ENCODE data around the gene EFNA4.

Gene EFNA4

DNA sequence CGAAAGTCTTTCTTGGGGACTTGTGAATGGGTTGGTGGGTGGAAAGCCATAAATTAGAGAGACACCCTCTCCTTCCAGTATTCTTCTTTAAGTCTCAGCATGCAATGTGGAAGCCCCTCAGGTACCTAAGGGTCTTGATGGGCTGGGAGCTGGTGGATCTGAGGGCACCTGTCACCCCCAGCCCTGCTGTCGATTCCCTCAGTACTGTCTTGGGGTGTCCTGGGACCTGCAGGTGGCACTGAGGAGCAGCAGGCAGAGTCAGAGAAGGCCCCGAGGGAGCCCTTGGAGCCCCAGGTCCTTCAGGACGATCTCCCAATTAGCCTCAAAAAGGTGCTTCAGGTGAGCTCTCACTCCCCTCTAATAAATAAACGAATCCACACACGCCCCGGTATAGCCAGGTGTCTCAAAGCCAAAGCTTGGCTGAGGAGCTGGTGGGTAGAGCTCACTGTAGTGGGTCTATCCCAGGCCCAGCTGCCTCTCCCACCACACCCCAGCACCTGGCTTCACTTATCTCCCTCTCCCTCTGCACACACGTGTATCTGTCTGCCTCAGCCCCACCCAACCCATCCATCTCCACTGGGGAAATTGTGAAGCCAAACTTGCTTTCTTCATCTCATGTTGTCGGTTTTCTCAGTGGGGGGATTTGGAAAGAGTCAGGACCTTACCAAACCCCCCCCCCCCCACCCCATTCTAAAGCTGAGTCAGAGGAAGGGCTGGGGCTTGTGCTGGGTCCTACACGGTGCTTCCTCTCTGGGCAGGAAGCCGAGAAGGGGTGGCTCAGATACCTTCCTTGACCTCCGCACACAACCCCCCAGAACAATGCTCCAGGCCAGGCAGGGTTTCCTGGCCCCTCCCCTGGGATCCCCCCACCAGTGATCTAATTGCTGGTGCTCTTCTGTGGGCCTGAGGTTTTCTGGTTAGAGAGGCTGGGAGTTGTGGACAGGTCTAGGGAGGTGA is 10.8 kb upstream of the EFNA4 start:
- no peak for FAIRE-seq

- no peak for FAIRE-seq
Measured at GRCh38 chr1:155053531-155054105, 9.9 kb upstream of the EFNA4 start.

- no peak for FAIRE-seq
Measured at GRCh38 chr1:155057104-155057503, 6.4 kb upstream of the EFNA4 start.

DNA sequence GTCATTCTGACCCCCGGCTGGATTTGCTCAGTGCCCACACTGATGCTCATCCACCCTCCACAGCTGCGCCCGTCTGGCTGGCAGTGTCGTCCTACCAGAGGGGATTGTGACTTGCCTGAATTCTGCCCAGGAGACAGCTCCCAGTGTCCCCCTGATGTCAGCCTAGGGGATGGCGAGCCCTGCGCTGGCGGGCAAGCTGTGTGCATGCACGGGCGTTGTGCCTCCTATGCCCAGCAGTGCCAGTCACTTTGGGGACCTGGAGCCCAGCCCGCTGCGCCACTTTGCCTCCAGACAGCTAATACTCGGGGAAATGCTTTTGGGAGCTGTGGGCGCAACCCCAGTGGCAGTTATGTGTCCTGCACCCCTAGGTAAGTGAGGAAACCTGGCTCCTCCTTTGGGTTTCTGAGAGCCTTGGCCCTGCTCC is 5.7 kb upstream of the EFNA4 start:
- no peak for FAIRE-seq

DNA sequence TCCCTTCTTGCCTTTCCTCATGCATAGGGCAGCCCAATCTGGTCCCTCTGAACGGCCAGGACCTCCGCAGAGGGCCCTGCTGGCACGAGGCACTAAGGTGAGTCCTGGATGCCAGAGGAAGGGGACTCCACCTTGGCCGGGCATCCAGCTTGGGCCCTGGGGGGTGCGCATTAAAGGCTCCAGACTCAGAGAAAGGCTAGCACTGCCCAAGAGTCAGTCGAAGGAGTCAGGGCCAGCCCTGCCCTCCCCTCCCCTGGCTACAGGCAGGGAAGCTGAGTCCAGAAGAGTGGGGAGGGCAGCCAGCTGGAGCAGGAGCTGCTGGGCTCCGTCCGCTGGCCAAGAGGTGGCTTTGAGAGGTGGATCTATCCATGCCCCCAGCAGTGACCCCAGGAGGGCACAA is 2.8 kb upstream of the EFNA4 start:
- no peak for FAIRE-seq

DNA sequence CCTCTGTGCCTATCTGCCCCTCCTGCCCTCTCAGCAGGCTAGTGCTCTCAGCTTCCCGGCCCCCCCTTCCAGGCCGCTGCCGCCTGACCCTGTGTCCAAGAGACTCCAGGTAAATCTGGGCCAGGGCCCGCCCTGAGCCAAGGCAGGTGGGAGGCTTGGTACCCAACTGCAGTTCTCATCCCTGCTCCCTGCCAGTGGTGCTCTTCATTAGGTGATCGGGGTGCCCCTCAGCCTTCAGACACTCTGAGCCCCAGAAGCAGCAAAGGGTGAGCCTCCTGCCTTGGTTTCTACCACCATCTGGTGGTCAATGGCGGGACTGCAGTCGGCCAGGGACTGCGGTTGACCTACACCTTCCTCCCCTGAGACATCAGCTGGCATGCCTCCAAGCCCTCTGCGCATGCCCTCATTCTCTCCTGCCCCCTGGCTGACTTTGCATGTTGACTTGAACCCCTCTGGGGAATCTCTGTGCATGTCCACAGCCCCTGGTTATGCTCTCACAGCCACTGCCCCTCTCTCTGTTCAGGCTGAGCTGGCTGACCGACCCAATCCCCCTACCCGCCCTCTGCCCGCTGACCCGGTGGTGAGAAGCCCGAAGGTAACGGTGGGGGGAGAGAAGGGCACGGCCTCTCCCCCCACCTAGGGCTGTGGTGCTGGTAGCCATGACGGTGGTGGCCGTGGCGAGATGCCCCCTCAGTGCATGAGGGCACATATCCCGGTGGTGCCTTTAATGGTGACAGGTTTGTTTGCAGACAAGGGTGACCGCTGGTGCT is 2.0 kb upstream of the EFNA4 start:
- peak; percentile 92 for FAIRE-seq

DNA sequence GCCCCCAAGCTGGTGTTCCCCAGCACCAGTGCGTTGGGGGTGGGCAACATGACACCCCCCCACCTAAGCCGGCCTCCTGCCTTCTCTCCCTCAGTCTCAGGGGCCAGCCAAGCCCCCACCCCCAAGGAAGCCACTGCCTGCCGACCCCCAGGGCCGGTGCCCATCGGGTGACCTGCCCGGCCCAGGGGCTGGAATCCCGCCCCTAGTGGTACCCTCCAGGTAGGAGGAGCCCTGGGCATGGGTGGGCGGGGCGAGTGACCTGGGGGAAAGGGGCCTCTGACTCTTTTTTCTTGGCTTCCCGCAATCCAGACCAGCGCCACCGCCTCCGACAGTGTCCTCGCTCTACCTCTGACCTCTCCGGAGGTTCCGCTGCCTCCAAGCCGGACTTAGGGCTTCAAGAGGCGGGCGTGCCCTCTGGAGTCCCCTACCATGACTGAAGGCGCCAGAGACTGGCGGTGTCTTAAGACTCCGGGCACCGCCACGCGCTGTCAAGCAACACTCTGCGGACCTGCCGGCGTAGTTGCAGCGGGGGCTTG is 1.3 kb upstream of the EFNA4 start:
- FAIRE-seq: no peak

- no peak for FAIRE-seq
Measured at GRCh38 chr1:155062702-155063411, 683 bp upstream of the EFNA4 start.

- no peak for FAIRE-seq
Measured at GRCh38 chr1:155064111-155064831, 731 bp downstream of the EFNA4 start.

GRCh38 chr1:155064832-155065429 is 1.4 kb downstream of the EFNA4 start:
- no peak for FAIRE-seq

- FAIRE-seq: no peak
Measured at GRCh38 chr1:155066777-155067176, 3.2 kb downstream of the EFNA4 start.

- no peak for FAIRE-seq
Measured at GRCh38 chr1:155068599-155068998, 5.1 kb downstream of the EFNA4 start.

- FAIRE-seq: no peak
Measured at GRCh38 chr1:155069551-155070157, 6.1 kb downstream of the EFNA4 start.

- FAIRE-seq: no peak
Measured at GRCh38 chr1:155070158-155070621, 6.7 kb downstream of the EFNA4 start.

GRCh38 chr1:155070721-155071569 is 7.4 kb downstream of the EFNA4 start:
- FAIRE-seq: no peak

GRCh38 chr1:155071701-155072100 is 8.2 kb downstream of the EFNA4 start:
- FAIRE-seq: no peak

GRCh38 chr1:155072531-155073289 is 9.2 kb downstream of the EFNA4 start:
- no peak for FAIRE-seq

DNA sequence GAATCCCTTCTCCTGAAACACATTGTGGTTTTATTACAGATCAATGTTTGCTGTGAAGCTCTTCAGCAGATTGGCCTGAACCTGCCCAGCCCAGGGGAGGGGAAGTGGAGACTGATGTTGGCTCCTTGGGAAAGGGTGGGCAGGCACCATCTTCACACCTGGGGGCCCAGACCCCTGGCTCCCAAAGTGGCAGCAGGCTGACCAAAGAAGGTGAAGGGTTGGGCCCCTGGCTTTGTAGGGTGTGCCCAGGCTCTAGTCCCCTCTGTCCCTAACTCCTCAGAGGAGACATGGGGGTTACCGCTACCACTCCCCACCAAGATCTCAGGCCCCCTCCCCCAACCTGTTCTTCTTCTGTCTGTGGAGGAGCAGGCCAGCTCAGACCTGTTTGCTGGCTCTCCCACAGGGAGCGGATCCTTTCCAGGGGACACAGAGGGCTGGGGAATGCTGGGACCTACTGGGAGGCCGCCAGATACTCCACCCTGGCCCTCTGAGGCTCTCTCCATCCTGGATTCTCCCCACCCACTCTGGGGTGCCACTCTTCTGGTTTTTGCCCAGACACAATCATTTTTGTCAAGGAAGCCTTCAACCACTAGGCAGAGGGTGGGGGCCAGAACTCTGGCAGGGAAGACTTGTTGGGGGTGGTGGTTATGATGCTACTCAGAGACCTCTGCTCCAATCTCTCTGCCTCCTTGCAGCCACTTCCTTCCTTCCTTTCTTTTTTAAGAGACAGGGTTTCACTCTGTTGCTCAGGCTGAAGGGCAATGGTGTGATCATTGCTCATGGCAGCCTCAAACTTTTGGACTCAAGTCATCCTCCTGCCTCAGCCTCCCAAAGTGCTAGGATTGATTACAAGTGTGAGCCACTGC is 10.1 kb downstream of the EFNA4 start:
- FAIRE-seq: no peak
